ENCODE measurements around the gene NUDT13. TPM values are rescaled to one million over a fixed set of nuclear protein-coding genes. Genes with fewer than 3 reads are reported as not detected.
A peak's percentile ranks its signal among the peaks of the same experiment; 100 is the strongest.

Gene NUDT13
- 1.2 TPM in 1 of 2 replicates, not detected in the other for total RNA-seq (2014; rRNA removed; shearing (Covaris generic))

DNA sequence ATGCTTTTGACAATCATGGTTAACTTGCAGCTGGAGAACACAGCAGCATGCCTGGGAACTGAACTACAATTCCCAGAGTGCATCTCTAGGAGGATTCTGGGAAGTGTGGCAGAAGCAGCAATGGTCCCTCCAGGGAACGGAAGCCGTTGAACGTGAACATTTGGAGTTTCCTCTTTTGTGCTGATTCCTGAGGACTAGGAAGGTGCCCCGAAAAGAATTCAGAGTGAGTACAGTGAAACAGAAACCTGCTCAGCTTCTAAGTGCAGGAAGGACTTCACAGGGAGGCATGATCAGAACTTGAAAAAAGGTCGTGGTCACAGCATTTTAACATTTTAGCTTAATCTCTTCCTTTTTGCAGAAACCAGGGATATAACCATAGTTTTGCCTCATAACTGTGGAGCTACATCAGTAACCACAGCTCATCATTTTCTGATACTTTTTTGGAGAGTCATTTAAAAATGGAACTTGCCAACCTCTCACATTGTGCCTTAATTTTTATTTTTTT lies at the start of gene NUDT13:
NUDT13 (plus strand) TSS at position 111 of the 505 bp plus-strand sequence. CDS start 3,911 bp downstream, outside the sequence.
- DNase-seq (ENCODE audit: low read depth), result peak; percentile 62

DNA sequence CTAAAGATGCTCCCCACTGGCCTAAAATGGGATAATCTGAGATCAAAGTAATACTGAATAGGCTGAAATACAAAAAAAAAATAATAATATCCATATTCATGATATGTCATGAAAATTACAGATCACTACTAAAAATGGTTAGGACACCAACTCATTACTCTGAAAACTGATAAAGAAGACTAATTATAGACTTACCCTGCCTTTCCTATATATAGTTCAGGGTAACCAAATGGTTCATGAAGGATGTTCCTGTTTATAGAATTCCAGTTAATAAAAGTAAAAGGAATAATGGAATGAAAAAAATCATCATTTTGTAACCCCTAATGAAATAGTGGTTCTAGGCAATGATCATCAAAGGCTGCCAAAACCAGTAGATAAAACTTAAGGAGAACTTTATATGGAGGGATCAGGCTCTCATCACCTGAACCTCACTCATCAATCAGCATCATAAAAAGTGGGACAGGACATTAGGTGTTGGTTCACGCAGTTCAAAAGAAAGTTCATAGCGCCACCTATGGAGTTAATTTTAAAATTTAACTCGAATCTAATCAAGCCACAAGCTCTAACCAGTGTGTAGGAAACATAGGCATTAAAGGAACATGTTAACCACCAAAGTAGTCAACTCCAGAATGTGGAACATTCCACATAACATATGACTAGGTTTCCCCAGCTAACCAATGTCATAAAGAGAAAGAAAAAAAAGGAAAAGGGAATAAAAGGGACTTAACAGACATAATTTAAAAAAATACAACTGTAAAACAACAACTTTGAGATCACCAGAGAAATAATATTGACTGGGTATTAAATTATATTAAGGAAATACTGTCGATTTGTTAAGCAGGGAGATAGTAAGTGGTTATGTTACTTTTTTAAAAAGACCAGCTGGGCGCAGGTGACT lies 49.3 kb upstream of the NUDT13 start:
- DNase-seq (ENCODE audit: low read depth), result peak; percentile 4

DNA sequence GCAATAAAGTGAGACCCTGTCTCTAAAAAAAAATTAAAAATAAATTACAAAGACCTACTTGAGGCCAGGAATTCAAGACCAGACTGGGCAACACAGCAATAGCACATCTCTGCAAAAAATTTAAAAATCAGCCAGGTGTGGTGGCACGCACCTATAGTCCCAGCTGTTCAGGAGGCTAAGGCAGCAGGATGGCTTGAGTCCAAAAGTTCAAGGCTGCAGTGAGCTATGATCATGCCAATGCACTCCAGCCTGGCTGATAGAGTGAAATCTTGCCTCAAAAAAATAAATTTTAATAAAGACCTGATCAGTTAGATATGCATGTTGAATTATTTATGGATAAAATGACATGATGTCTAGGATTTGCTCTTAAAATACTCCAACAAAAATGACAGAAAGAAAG lies 48.5 kb upstream of the NUDT13 start:
- DNase-seq (ENCODE audit: low read depth), result no peak

DNA sequence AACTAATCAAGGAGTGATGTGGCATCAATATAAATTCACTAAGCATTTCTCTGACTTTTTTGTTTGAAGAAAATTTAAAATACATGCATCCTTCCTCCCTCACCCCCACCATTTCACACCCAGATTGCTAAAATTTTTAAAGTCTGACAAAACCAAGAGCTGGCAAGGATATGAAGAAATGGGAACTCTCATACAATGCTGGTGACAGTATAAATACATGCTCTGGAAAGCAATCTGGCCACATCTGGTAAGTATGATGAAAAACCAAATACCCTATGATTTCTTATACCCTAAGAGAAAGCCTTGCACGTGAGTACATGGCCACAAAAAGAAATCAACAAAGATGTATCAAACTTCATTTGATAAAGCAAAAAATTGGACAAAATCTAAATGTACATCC lies 44.8 kb upstream of the NUDT13 start:
- no peak for DNase-seq (ENCODE audit: low read depth)

DNA sequence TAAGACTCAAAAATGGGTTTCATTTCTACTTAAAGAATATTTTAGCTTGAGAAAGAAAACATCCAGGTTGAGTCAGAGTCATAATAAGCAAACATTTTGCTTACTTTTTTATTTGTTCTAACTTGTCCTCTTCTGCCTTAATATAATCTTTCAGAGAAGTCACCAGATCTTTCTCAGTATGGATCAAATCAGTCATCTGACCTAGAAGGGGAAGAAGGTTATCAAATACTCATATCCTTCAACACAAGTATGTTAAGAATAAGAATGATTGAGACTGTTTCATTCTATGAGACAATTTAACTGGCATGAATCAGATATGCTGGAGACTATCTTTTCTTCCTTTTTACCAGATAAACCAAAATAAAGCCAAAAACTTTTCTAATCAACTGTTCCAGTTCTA lies 36.6 kb upstream of the NUDT13 start:
- no peak for DNase-seq (ENCODE audit: low read depth)

DNA sequence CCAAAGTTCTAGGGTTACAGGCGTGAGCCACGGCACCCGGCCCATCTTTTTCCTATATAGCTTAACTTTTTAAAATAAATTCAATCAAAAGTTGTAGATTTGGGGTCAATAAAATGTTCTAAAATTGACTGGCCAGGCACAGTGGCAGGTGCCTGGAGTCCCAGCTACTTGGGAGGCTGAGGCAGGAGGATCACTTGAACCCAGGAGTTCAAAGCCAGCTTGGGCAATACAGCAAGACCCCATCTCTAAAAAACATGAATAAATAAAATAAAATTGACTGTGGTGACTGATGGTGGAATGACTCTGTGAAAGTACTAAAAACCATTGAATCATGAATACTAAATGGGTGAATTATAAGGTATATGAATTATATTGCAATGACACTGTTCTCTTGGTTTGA lies 34.4 kb upstream of the NUDT13 start:
- no peak for DNase-seq (ENCODE audit: low read depth)

DNA sequence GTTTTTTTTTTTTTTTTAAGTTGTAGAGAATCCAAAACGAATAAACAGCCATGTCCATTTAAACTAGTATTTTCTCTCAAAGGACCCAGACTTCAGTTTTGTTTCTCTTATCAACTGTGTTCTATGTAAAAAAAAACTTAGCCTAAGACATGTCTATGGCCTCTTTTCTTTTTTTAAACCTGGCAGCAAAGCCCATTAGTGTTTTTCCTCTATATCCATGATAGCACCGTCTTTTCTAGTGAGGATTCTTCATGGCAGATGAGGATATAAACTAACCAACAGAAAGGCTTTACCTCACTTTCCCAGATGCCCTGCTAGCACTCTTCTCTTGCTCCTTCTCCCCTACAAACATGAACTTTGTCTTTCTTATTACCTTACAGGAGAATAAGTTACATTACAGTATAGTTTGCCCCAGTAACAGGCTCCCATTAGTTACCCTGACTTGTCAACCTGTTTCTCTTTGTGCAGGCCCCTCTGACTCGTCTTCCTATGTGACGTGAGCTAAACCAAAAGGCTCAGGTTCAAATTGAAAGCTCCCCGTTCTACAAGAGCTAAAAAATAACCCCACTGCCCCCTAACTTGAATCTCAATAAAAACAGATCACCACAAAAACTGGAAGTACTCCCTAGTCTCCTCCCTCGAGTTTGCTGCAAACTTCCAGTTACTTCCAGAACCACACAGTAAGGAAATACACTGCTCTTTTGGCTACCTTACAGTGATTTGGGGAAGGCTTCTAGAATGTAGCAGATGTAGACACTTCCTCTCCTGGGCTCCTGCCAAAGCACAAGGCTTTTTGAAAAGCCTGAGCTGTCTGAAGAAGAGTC lies 33.7 kb upstream of the NUDT13 start:
- peak; percentile 14 for DNase-seq (ENCODE audit: low read depth)

DNA sequence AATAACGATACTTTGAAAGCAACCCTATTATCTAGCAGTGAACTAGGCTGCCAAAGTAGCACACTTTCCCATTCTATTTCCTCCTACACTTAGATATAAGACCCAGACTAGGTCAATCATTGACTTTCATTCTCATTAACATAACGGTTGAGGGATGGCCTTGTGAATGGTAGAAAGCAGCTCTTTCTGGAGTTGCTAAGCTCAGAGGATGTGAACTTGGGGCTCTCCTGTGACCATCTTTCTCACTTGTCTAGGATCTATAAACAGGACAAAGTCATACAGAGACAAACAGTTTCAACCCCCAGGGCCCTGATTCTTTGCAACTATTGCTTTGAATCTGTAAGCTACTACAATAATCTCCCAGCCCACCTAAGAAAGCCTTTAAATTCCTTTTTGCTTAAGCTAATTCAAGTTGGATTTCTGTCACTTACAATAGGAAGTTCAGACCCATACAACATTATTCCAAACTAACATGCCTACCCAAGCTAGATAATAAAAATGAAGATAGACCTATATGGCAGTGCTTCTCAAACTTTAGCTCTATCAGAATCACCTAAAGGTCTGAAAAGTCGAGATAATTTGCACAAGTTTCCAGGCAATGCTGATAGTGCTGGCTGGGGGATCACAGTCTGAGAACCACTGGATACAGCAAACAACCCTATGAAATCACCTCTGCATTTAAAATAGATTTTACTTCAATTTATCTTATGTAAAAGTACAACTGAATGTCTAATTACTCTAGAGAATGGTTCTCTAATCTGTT lies 30.3 kb upstream of the NUDT13 start:
- no peak for DNase-seq (ENCODE audit: low read depth)

DNA sequence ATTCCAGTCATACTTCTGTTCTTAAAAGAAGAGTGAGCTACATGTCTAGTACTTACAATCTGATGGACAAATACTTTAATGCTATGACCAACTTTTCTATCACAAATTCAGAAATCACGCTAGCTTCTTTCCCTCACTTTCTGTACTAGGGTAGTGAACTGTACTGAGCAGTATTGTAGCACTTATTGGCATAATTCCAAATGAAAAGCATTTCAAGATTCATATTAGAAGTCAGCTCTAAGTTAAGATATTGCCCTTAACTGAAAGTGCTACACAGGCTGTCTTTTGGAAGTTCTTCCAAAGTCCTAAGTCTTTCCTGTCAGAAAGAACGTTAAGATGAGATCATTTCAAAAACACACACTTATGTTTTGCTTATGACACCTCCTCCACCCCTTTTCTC lies 27.0 kb upstream of the NUDT13 start:
- no peak for DNase-seq (ENCODE audit: low read depth)

DNA sequence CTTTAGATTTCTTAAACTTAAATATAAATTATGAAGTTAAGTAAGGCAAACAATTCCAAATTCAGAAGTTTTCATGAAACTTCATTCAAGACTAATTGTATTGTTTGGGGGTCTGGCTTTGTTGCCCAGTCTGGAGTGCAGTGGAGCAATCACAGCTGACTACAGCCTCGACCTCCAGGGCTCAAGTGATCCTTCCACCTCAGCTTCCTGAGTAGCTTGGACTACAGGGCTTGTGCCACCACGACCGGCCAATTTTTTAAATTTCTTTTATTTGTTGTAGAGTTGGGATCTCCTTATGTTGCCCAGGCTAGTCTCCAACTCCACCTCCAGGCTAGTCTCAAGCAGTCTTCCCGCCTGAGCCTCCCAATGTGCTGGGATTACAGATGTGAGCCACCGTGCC lies 26.0 kb upstream of the NUDT13 start:
- no peak for DNase-seq (ENCODE audit: low read depth)

DNA sequence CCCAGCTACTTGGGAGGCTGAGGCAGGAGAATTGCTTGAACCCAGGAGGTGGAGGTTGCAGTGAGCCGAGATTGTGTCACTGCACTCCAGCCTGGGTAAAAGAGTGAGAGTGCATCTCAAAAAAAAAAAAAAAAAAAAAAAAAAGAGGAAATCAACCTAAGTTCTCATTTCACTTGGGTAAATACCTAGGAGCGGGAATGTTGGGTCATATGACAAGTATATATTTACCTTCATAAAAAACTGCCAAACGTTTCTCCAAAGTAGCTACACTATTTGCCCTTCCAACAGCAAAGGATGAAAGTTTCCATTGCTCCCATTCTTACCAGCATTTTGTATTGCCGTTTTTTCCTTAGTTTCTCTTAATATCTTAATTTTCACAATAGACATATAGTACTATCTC lies 23.4 kb upstream of the NUDT13 start:
- DNase-seq (ENCODE audit: low read depth), result no peak

DNA sequence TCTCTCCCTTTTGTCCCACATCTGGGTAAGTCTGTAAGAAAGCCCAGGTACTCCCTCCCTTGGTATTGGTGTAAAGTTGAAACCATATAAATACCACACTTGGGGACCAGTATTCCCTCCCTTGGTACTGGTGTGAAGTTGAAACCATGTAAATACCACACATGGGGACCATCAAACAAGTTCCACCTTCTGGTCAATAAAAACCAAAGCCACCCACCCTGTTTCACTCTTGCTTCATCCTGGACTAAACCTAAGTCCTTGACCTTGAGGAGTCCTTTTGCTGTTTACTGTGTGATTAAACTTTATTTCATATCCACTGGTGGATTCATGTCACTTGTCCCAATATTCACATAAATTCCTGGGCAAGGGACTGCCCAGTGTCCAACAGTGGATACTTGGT lies 22.0 kb upstream of the NUDT13 start:
- no peak for DNase-seq (ENCODE audit: low read depth)

DNA sequence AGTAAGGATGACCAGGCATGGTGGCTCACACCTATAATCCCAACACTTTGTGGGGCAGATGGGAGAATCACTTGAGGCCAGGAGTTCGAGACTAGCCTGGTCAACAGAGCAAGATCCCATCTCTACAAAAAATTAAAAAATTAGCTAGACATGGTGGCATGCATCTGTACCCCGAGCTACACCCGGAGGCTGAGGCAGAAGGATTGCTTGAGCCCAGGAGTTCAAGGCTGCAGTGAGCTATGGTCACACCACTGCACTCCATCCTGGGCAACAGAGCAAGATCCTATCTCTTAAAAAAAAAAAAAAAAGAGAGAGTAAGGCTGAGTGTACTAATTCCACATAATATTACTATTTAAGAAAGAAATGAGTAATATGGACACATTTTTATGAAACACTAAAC lies 17.4 kb upstream of the NUDT13 start:
- DNase-seq (ENCODE audit: low read depth), result no peak

DNA sequence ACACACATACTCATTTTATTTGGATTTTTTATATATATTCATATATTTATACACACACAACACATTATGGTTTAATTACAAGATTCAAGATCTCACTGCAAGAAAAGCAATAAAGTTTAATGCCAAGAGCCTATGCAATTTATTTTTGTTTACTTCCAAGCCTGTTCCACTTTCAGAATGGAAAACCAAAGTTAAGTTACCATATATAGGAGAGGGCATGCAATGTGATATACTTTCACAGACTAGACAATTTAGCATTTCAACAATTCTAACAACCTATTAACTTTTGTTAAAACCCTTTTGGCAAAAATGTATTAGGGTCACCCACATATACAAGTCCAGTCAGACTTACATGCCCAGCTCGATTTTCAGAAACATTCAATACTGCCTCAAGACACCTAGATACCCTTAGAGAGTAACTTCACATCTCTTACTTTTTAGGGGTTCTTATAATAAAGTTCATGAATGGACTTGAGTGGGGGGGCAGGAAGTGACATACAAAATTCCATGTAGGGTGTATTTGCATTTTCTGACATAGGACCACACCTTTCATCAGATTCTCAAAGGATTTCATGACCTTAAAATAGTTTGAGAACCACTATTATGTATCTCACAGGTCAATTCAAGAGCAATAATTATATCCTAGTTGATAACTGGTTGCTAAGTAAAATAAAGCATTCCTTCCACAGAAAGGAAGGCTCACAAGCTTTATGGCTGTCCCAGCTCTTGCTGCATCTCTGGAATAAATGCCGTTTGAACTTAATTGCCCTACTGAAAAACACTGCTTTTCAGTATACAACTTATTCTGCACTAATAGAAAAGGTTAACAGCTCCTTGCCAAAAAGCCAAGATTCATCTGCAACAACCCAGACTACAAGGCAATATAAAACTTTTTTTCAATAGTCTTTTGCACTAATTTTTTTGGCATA lies 16.1 kb upstream of the NUDT13 start:
- DNase-seq (ENCODE audit: low read depth), result no peak

DNA sequence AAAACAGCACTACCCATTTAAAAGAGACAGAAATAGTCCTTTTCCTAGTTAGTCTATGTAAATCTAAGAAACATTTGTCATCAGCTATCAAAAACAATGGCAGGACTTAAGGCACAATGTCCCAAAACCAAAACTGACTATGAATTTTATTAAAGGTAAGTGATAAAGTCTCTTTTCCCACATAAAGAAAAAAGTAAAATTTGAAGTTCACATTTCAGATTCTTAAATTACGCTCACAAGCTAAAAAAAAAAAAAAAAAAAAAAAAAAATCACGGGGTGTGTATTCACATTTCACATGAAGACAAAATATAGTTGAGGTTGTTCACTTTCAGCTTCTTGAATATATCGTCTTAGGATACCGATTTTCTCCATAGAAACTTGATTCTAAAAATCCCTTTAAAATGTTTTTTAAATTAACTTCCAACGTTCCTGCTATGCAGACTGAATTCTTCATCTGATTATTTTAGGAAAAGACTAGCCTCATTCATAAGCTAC lies 15.2 kb upstream of the NUDT13 start:
- DNase-seq (ENCODE audit: low read depth), result no peak

DNA sequence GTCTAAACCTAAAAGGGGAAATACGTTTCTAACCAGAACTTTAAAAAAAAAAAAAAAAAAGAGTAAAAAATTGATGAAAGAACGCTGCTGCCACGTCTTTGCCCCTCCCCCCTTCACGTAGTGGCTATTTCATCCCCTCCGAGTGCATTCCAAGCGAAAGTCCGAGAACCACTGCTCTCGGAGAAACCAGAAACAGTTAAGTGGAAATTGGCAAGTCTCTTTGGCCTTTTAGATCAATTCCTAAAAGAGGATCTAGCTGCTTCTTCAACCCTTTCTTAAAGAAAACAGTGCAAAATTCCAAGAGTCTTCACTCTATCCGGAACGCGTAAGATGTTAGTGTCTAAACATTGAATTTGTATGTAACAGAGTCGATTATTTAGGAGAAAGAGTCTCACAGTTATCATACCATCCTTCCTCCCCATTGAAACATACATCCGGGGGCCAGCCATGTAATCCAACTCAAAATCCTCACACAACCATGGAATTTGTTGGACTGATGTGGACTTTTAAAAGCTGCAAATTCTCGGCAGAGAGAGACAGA lies 14.7 kb upstream of the NUDT13 start:
- peak; percentile 53 for DNase-seq (ENCODE audit: low read depth)

DNA sequence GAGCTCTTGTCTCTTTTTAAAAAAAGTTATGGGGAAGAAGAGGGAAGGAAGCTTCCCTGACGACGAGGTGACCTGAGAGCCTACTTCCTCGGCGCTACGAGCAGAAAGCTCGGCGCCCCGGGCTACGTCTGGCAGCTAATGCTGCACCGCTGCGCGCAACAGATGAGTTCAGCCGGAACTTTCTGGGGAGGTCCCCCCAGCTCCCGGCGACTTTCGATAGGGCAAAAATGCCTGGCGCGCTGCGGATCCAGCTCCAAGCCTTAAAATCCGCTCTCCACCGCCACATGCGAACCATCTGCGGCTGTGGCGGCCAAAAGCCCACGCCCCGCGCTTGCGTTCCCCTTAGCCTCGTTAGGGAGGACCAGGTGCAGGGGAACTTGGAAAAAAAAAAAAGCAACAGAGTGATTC lies 14.2 kb upstream of the NUDT13 start:
- peak; percentile 73 for DNase-seq (ENCODE audit: low read depth)

DNA sequence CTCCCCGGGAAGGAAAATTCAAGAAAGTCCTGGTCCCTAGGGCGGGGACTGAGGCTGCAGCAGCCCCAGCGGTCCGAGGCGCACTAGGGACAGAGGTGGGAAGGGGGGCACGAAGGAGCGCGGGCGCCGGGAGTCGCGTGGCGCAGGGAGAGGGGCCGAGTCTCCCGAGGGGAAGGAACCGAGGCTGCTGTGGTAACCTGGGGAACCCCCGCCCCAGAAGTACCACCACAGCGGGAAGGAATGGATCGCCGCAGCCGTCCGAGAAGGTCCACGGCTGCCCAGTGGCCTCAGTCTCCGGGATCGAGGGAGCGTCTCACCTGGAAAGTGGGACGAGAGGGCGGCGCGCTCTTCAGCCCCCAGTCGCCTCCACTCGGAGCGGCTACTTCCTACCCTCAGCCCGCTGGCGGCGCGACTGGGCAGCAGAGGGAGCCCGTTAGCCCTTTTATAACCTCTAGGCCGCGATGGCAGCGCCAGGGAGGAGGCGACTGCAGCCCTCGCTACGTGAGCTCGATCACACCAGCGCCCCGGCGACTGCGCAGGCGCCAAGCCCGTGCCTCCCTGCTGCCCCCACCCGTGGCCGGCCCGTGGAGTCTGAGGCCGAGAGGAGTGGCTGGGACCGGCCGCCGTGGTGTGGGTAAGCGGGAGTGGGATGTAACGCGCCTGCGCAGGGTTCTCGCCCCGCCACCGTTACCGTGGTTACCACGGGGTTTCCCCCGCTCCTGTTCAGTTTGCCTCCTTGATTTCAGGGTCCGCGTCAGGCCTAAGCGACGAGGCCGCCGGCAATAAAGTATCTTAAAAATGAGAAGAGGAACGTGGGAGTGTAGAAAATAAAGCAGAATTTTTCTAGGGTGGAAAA lies 13.6 kb upstream of the NUDT13 start, which contains the start of gene P4HA1:
P4HA1 (minus strand) TSS at position 418 of the 856 bp plus-strand sequence. CDS start 21,983 bp downstream, outside the sequence.
- DNase-seq (ENCODE audit: low read depth), result peak; percentile 97

DNA sequence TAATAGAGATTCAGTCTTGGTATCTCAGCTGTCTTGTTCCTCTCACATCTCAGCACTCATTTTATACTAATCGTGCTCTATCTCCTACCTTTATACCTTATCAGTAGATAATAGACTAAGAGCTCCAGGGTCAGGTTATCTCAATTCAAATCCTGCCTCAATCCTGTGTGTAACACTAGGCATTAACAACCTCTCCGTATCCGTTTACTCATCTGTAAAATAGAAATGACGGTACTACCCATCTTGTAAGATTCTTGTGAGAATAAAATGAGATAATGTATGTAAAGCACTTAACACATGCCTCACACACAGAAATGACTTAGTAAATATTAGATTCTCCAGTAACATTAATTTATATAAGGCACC lies 13.0 kb upstream of the NUDT13 start:
- no peak for DNase-seq (ENCODE audit: low read depth)

Data from Daoy (cell line).